HG03108 (cell line): ENCODE results near the gene GADD45B.
A peak's percentile ranks its signal among the peaks of the same experiment; 100 is the strongest.
"Not testable (repeated sequence)": the region's sequence is repeated elsewhere in the genome, so short reads cannot be mapped to it uniquely, and the experiment has no call there.

ENCODE experiments used
- ATAC-seq: cut with Tn5 transposase; IDR thresholded peaks from one replicate; pipeline ENCODE4 v1.9.1; 2021; ENCODE audit warnings: moderate library complexity; ENCODE audit not compliant: unreplicated experiment

GADD45B gene

GRCh38 chr19:2468596-2468995 is 7.3 kb upstream of the GADD45B start:
- no peak for ATAC-seq

GRCh38 chr19:2469102-2469914 is 6.6 kb upstream of the GADD45B start:
- no peak for ATAC-seq

- ATAC-seq: not testable (repeated sequence)
Measured at GRCh38 chr19:2469915-2470200, 6.1 kb upstream of the GADD45B start.

GRCh38 chr19:2474232-2475017 is 1.5 kb upstream of the GADD45B start:
- ATAC-seq: peak; percentile 22

- ATAC-seq: no peak
Measured at GRCh38 chr19:2475018-2475701, 767 bp upstream of the GADD45B start.

GRCh38 chr19:2476451-2477140 is 669 bp downstream of the GADD45B start:
- peak; percentile 2 for ATAC-seq

GRCh38 chr19:2477141-2477710 is 1.3 kb downstream of the GADD45B start:
- no peak for ATAC-seq

- no peak for ATAC-seq
Measured at GRCh38 chr19:2477732-2478191, 1.8 kb downstream of the GADD45B start.

GRCh38 chr19:2478278-2478755 is 2.4 kb downstream of the GADD45B start:
- ATAC-seq: no peak

GRCh38 chr19:2478756-2479555 is 3.0 kb downstream of the GADD45B start:
- ATAC-seq: no peak

GRCh38 chr19:2479556-2480194 is 3.7 kb downstream of the GADD45B start:
- ATAC-seq: no peak

GRCh38 chr19:2481466-2481865 is 5.5 kb downstream of the GADD45B start:
- ATAC-seq: no peak

GRCh38 chr19:2482354-2483038 is 6.6 kb downstream of the GADD45B start:
- no peak for ATAC-seq

- ATAC-seq: no peak
Measured at GRCh38 chr19:2483084-2483483, 7.2 kb downstream of the GADD45B start.

GRCh38 chr19:2483484-2484151 is 7.7 kb downstream of the GADD45B start:
- ATAC-seq: no peak

GRCh38 chr19:2484178-2484937 is 8.4 kb downstream of the GADD45B start:
- no peak for ATAC-seq

- no peak for ATAC-seq
Measured at GRCh38 chr19:2485428-2485827, 9.5 kb downstream of the GADD45B start.
